Measurements from ENCODE around the gene STRBP. TPM values are rescaled to one million over a fixed set of nuclear protein-coding genes. Genes with fewer than 3 reads are reported as not detected.
A peak's percentile ranks its signal among the peaks of the same experiment; 100 is the strongest.
"Not testable (repeated sequence)": the region's sequence is repeated elsewhere in the genome, so short reads cannot be mapped to it uniquely, and the experiment has no call there.

STRBP gene
- 36.7 and 37.0 TPM in 2 replicates for total RNA-seq (2014; rRNA removed; shearing (Covaris generic))
- 25.4 and 30.4 TPM in 2 replicates for polyA plus RNA-seq (2015; cell fraction: cytosol; rRNA removed)
- 13.1 and 13.7 TPM in 2 replicates for polyA plus RNA-seq (2015; cell fraction: nucleus; rRNA removed)

- peak; percentile 82 for DNase-seq (ENCODE audit: low read depth, low spot score)
- in situ Hi-C loops (cut with HindIII; ENCODE audit: low pct_unique_long_range_greater_than_20kb, low sequenced_read_pairs) = no loop called here
These were observed at the start of gene STRBP for GRCh38 chr9:123268465-123269259. Gene STRBP, minus strand, starts transcription at chr9:123268586. Its CDS starts 84,452 bp downstream, at chr9:123184134.

GRCh38 chr9:123316053-123316718, 47.8 kb upstream of the STRBP start:
- DNase-seq (ENCODE audit: low read depth, low spot score) = no peak
- in situ Hi-C loops (cut with HindIII; ENCODE audit: low pct_unique_long_range_greater_than_20kb, low sequenced_read_pairs) = no loop called here

- in situ Hi-C loops (cut with HindIII; ENCODE audit: low pct_unique_long_range_greater_than_20kb, low sequenced_read_pairs) = no loop called here
- no peak for DNase-seq (ENCODE audit: low read depth, low spot score)
These were observed 47.2 kb upstream of the STRBP start for GRCh38 chr9:123315635-123316034.

- no peak for DNase-seq (ENCODE audit: low read depth, low spot score)
- in situ Hi-C loops (cut with HindIII; ENCODE audit: low pct_unique_long_range_greater_than_20kb, low sequenced_read_pairs) = no loop called here
These were observed 46.2 kb upstream of the STRBP start for GRCh38 chr9:123314617-123315016.

- DNase-seq (ENCODE audit: low read depth, low spot score) = no peak
- in situ Hi-C loops (cut with HindIII; ENCODE audit: low pct_unique_long_range_greater_than_20kb, low sequenced_read_pairs) = no loop called here
These were observed 44.0 kb upstream of the STRBP start for GRCh38 chr9:123312306-123312877.

GRCh38 chr9:123311250-123311752, 42.9 kb upstream of the STRBP start:
- in situ Hi-C loops (cut with HindIII; ENCODE audit: low pct_unique_long_range_greater_than_20kb, low sequenced_read_pairs) = no loop called here
- no peak for DNase-seq (ENCODE audit: low read depth, low spot score)

- in situ Hi-C loops (cut with HindIII; ENCODE audit: low pct_unique_long_range_greater_than_20kb, low sequenced_read_pairs) = no loop called here
- DNase-seq (ENCODE audit: low read depth, low spot score) = no peak
These were observed 42.3 kb upstream of the STRBP start for GRCh38 chr9:123310551-123311249.

- DNase-seq (ENCODE audit: low read depth, low spot score) = peak; percentile 21
- in situ Hi-C loops (cut with HindIII; ENCODE audit: low pct_unique_long_range_greater_than_20kb, low sequenced_read_pairs) = no loop called here
These were observed 41.2 kb upstream of the STRBP start for GRCh38 chr9:123309611-123310010.

GRCh38 chr9:123305879-123306278, 37.5 kb upstream of the STRBP start:
- in situ Hi-C loops (cut with HindIII; ENCODE audit: low pct_unique_long_range_greater_than_20kb, low sequenced_read_pairs) = no loop called here
- DNase-seq (ENCODE audit: low read depth, low spot score) = no peak

GRCh38 chr9:123304340-123304691, 35.9 kb upstream of the STRBP start:
- in situ Hi-C loops (cut with HindIII; ENCODE audit: low pct_unique_long_range_greater_than_20kb, low sequenced_read_pairs) = no loop called here
- DNase-seq (ENCODE audit: low read depth, low spot score) = no peak

GRCh38 chr9:123302348-123303214, 34.2 kb upstream of the STRBP start:
- in situ Hi-C loops (cut with HindIII; ENCODE audit: low pct_unique_long_range_greater_than_20kb, low sequenced_read_pairs) = no loop called here
- no peak for DNase-seq (ENCODE audit: low read depth, low spot score)

- in situ Hi-C loops (cut with HindIII; ENCODE audit: low pct_unique_long_range_greater_than_20kb, low sequenced_read_pairs); DNase-seq (ENCODE audit: low read depth, low spot score): not testable (repeated sequence)
These were observed 33.5 kb upstream of the STRBP start for GRCh38 chr9:123301936-123302335.

GRCh38 chr9:123300554-123300953, 32.2 kb upstream of the STRBP start:
- DNase-seq (ENCODE audit: low read depth, low spot score) = no peak
- in situ Hi-C loops (cut with HindIII; ENCODE audit: low pct_unique_long_range_greater_than_20kb, low sequenced_read_pairs) = no loop called here

GRCh38 chr9:123299558-123300126, 31.3 kb upstream of the STRBP start:
- in situ Hi-C loops (cut with HindIII; ENCODE audit: low pct_unique_long_range_greater_than_20kb, low sequenced_read_pairs) = no loop called here
- no peak for DNase-seq (ENCODE audit: low read depth, low spot score)

- no peak for DNase-seq (ENCODE audit: low read depth, low spot score)
- in situ Hi-C loops (cut with HindIII; ENCODE audit: low pct_unique_long_range_greater_than_20kb, low sequenced_read_pairs) = no loop called here
These were observed 27.8 kb upstream of the STRBP start for GRCh38 chr9:123296174-123296573.

- DNase-seq (ENCODE audit: low read depth, low spot score) = no peak
- in situ Hi-C loops (cut with HindIII; ENCODE audit: low pct_unique_long_range_greater_than_20kb, low sequenced_read_pairs) = no loop called here
These were observed 23.4 kb upstream of the STRBP start for GRCh38 chr9:123291736-123292135.

GRCh38 chr9:123290764-123291163, 22.4 kb upstream of the STRBP start:
- no peak for DNase-seq (ENCODE audit: low read depth, low spot score)
- in situ Hi-C loops (cut with HindIII; ENCODE audit: low pct_unique_long_range_greater_than_20kb, low sequenced_read_pairs) = no loop called here

All from SK-MEL-5 (cell line).